GM12892 (cell line): ENCODE data around the gene DLL1.

ENCODE experiments used
- DNase-seq: peaks from one replicate; pipeline ENCODE4 v3.0.0; 2011; ENCODE audit not compliant: insufficient read length
- FAIRE-seq: peaks from 2 replicates; lab custom pipeline; 2011; peaks lifted over from hg19 to GRCh38; lab: Jason Lieb, UNC
- POLR2A ChIP-seq: IDR thresholded peaks from 2 replicates; pipeline ENCODE4 v1.6.1; 2011; ENCODE audit warnings: low read depth, low read length, control low read depth
- POLR2AphosphoS5 ChIP-seq: IDR thresholded peaks from 2 replicates; pipeline ENCODE4 v1.6.1; 2011; ENCODE audit warnings: low read depth, low read length, control low read depth
- TAF1 ChIP-seq: IDR thresholded peaks from 2 replicates; pipeline ENCODE4 v1.6.1; 2011; ENCODE audit warnings: low read depth, mild to moderate bottlenecking, control low read depth, low read length, borderline replicate concordance

DLL1 gene

GRCh38 chr6:170294813-170295509 is 4.1 kb upstream of the DLL1 start:
- DNase-seq, result no peak
- FAIRE-seq, result peak; percentile 73

GRCh38 chr6:170294298-170294730 is 3.4 kb upstream of the DLL1 start:
- TF ChIP-seq POLR2A (no peak), TAF1 (no peak), POLR2AphosphoS5 (no peak)
- DNase-seq, result no peak
- FAIRE-seq, result no peak

More at GRCh38 chr6:170294813-170295509, 4.1 kb upstream of the DLL1 start:
- no peak for TF ChIP-seq TAF1
- no peak for TF ChIP-seq POLR2AphosphoS5
- TF ChIP-seq POLR2A, result no peak

GRCh38 chr6:170293341-170294231 is 2.7 kb upstream of the DLL1 start:
- DNase-seq (no peak), FAIRE-seq (no peak)
- TF ChIP-seq TAF1 (no peak), POLR2A (no peak), POLR2AphosphoS5 (no peak)

- no peak for TF ChIP-seq POLR2A
- no peak for TF ChIP-seq POLR2AphosphoS5
- TF ChIP-seq TAF1, result no peak
- no peak for FAIRE-seq
Observed at GRCh38 chr6:170292407-170293158, 1.7 kb upstream of the DLL1 start.

GRCh38 chr6:170292111-170292406 is 1.2 kb upstream of the DLL1 start:
- FAIRE-seq (no peak), DNase-seq (no peak)
- TF ChIP-seq TAF1 (no peak), POLR2A (no peak)

More at GRCh38 chr6:170292407-170293158, 1.7 kb upstream of the DLL1 start:
- DNase-seq, result no peak

GRCh38 chr6:170291271-170292110 is 613 bp upstream of the DLL1 start:
- DNase-seq (no peak), FAIRE-seq (peak; percentile 14)
- TF ChIP-seq POLR2AphosphoS5, result no peak
- TF ChIP-seq POLR2A, result no peak
- TF ChIP-seq TAF1, result no peak

GRCh38 chr6:170289951-170290295 is 955 bp downstream of the DLL1 start:
- DNase-seq (no peak), FAIRE-seq (no peak)
- TF ChIP-seq POLR2AphosphoS5 (no peak), TAF1 (no peak), POLR2A (no peak)

- DNase-seq, result no peak
- TF ChIP-seq POLR2AphosphoS5, result no peak
- FAIRE-seq, result peak; percentile 17
Observed at GRCh38 chr6:170289180-170289931, 1.5 kb downstream of the DLL1 start.

GRCh38 chr6:170288852-170289179 is 2.1 kb downstream of the DLL1 start:
- TF ChIP-seq POLR2AphosphoS5 (no peak), POLR2A (no peak), TAF1 (no peak)
- no peak for DNase-seq
- no peak for FAIRE-seq

- TF ChIP-seq TAF1, result no peak
- TF ChIP-seq POLR2AphosphoS5, result no peak
- no peak for TF ChIP-seq POLR2A
- DNase-seq (no peak), FAIRE-seq (no peak)
Observed at GRCh38 chr6:170288091-170288631, 2.7 kb downstream of the DLL1 start.
